Activated CD8-positive, alpha-beta memory T cell treated with anti-CD3 and anti-CD28 coated beads, Interleukin-2, amount 50 U/mL, for 4 hours (primary cell): Measurements from ENCODE around the gene TSKU.

Source experiments
- DNase-seq: peaks from one replicate; pipeline ENCODE4 v3.0.0-alpha.2; 2020

Gene TSKU

GRCh38 chr11:76770642-76771445 lies 12.3 kb upstream of the TSKU start:
- DNase-seq = no peak

- no peak for DNase-seq
Observed at GRCh38 chr11:76771446-76772099, 11.6 kb upstream of the TSKU start.

GRCh38 chr11:76772100-76772782 lies 10.9 kb upstream of the TSKU start:
- no peak for DNase-seq

GRCh38 chr11:76772783-76773106 lies 10.4 kb upstream of the TSKU start:
- DNase-seq = no peak

GRCh38 chr11:76773921-76774361 lies 9.2 kb upstream of the TSKU start:
- DNase-seq = no peak

GRCh38 chr11:76776472-76776871 lies 6.7 kb upstream of the TSKU start:
- no peak for DNase-seq

- DNase-seq = no peak
Observed at GRCh38 chr11:76777305-76777704, 5.9 kb upstream of the TSKU start.

- DNase-seq = no peak
Observed at GRCh38 chr11:76777876-76778275, 5.3 kb upstream of the TSKU start.

- DNase-seq = no peak
Observed at GRCh38 chr11:76778874-76779273, 4.3 kb upstream of the TSKU start.

- DNase-seq = no peak
Observed at GRCh38 chr11:76781046-76781801, 1.9 kb upstream of the TSKU start.

- no peak for DNase-seq
Observed at GRCh38 chr11:76781807-76782530, 1.2 kb upstream of the TSKU start.

- DNase-seq = no peak
Observed at GRCh38 chr11:76782531-76783293, 444 bp upstream of the TSKU start.

- no peak for DNase-seq
Observed at GRCh38 chr11:76783896-76784813, 999 bp downstream of the TSKU start.

GRCh38 chr11:76785513-76785912 lies 2.4 kb downstream of the TSKU start:
- DNase-seq = no peak

GRCh38 chr11:76786016-76786415 lies 2.9 kb downstream of the TSKU start:
- no peak for DNase-seq

GRCh38 chr11:76786441-76787014 lies 3.4 kb downstream of the TSKU start:
- no peak for DNase-seq

- DNase-seq = no peak
Observed at GRCh38 chr11:76787271-76787670, 4.1 kb downstream of the TSKU start.

- no peak for DNase-seq
Observed at GRCh38 chr11:76787911-76788596, 4.9 kb downstream of the TSKU start.

- no peak for DNase-seq
Observed at GRCh38 chr11:76788661-76789442, 5.7 kb downstream of the TSKU start.
